Fibroblast of mammary gland (primary cell): ENCODE measurements around the gene LRBA.

Experiments
- DNase-seq: peaks from one replicate; pipeline ENCODE4 v3.0.0-alpha.2; 2010; ENCODE audit warnings: low read depth
- H3K4me3 ChIP-seq: 2 replicates; pipeline ENCODE4 v1.5.1; 2011; ENCODE audit warnings: low read depth, mild to moderate bottlenecking, low read length, moderate library complexity; ENCODE audit not compliant: control insufficient read depth
- TF ChIP-seq, protein P1 (sequence below): conservative IDR thresholded peaks from 2 replicates; pipeline ENCODE4 v1.5.1; 2011; ENCODE audit warnings: low read depth, low read length, inconsistent platforms; ENCODE audit not compliant: control insufficient read depth, insufficient read depth

LRBA gene

DNA sequence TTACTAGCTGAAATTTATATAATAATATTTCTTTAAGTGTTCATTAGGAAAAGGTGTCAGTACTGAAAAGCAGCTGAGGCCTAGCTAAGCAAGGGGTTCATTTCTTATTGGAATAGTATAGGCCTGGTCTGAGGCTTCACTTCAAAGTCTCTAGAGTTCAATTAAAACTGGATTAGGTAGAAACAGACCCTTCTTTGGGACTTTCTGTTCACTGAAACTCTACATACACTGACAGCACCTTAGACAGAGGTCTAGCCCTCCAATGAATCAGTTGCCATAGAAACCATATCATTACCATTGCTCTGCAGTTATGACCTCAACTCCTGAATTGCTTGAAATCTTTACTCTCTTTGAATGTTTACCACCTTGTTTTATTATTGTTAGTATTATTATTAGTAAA lies 519.5 kb downstream of the LRBA start:
- DNase-seq = no peak
- no peak overlapping the region for H3K4me3 ChIP-seq
- TF ChIP-seq, protein P1, sequence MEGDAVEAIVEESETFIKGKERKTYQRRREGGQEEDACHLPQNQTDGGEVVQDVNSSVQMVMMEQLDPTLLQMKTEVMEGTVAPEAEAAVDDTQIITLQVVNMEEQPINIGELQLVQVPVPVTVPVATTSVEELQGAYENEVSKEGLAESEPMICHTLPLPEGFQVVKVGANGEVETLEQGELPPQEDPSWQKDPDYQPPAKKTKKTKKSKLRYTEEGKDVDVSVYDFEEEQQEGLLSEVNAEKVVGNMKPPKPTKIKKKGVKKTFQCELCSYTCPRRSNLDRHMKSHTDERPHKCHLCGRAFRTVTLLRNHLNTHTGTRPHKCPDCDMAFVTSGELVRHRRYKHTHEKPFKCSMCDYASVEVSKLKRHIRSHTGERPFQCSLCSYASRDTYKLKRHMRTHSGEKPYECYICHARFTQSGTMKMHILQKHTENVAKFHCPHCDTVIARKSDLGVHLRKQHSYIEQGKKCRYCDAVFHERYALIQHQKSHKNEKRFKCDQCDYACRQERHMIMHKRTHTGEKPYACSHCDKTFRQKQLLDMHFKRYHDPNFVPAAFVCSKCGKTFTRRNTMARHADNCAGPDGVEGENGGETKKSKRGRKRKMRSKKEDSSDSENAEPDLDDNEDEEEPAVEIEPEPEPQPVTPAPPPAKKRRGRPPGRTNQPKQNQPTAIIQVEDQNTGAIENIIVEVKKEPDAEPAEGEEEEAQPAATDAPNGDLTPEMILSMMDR = no peak

DNA sequence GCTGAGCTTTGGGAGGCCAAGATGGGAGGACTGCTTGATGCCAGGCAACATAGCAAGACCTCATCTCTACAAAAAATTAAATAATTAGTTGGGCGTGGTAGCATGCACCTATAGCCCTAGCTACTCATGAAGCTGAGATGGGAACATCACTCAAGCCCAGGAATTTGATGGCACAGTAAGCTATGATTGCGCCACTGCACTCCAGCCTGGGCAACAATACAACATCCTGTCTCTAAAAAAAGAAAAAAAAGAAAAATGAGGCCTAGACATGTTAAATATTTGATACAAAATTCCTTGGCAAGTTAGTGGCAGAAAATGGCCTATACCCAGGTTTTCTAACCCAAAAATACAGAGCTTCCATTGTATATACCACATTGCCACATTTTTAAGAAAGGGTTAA lies 521.2 kb downstream of the LRBA start:
- no peak overlapping the region for H3K4me3 ChIP-seq
- peak; percentile 41 for DNase-seq
- TF ChIP-seq, protein P1 = no peak

DNA sequence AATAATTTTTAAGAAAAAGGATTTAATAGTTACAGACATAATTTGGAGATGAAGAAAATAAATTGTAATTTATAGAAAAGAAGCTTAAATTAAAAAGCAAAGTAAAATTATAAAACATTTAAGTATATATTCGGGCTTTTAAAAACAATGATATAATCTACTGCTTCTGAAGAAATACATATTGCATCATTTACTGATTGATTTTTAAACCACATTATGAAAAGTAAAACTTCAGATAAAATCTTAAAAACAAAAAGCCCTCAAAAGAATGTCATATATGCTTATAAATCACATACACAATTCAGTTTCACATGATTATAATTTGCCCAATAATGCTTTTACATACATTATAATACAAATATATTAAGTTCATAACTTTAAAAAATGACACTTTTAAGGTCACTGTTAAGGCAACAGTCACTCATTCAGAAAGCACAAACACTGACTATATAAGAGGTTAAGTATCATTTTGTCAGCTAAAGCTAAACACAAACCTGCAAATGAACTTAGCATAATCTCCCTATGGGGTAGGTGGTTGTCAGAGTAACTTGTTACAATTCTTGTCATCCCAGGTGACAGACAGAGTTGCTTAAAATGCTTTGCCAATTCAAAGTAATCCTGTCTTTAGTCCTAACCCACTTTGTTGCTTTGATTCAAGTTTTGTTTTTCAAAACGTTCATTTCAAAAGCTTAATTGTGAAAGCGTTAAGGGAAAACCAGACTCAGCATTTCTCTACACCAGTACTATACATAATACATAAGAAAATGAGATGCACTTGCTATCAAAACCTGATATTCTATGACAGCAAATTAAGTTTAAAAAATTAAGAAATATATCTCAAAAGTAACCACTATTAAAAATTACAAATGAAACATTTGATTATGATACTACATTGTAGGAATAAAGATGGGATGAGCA lies 523.7 kb downstream of the LRBA start:
- H3K4me3 ChIP-seq = no peak overlapping the region
- DNase-seq = no peak
- TF ChIP-seq, protein P1 = no peak

DNA sequence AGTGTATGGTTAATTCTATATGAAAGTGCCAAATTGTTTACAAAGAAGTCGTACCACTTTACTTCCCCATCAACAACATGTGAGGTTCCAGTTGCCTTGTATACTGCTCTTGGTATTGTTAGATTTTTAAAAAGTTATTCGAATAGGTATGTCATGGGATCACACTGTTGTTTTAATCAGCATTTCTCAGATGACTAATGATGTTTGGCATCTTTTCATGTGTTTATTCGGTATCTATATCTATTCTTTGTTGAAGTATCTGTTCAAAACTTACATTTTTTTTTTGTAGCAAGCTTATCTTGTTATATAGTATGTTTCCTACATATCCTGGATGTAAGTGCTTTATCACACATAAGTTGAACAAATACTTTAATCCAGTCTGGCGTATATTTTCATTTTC lies 532.5 kb downstream of the LRBA start:
- TF ChIP-seq, protein P1 = no peak
- H3K4me3 ChIP-seq = no peak overlapping the region
- no peak for DNase-seq

DNA sequence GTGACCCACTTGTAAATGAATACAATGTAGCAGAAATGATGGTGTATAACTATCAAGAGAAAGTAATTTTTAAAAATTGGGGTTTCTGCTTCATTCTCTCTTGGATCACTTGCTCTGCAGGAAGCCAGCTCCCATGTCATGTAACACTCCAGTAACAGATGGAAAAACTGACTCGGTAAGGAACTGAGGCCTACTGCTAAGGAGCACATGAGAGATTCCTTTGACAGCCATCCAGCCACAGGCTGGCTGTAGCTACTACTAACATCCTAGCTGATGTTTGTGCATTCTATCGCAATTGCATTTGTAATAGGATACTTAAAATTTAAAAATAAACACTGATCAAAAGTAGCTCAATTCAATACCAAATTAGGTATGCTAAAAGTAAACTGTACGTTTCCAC lies 535.4 kb downstream of the LRBA start:
- H3K4me3 ChIP-seq = no peak overlapping the region
- TF ChIP-seq, protein P1 = no peak
- no peak for DNase-seq

DNA sequence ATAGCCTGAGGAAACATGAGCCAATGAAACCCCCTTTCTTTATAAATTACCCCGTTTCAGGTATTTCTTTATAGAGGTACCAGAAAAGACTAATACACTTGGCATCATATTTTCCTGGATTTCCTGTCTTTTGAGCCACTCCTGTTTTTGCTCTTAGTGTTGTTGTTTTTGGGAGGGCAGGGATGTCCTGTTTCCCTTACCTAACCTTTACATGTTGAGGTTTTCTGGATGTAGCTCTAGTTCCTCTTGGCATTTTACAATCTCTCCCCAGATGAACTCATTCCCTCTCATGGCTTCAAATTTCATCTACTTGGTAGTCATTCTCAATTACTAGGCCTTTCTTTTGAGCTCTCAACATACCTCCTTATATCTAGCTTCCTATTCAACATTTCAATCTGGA lies 537.2 kb downstream of the LRBA start:
- no peak overlapping the region for H3K4me3 ChIP-seq
- TF ChIP-seq, protein P1 = no peak
- no peak for DNase-seq
